Measurements from ENCODE around the gene WNT2B. TPM values are rescaled to one million over a fixed set of nuclear protein-coding genes. Genes with fewer than 3 reads are reported as not detected.

The WNT2B gene
- total and polyA plus RNA-seq, 10 of the 15 experiments (the other 5 are each of a cell fraction or from before 2014, with no cell fraction given): 0.02 to 1.1 (median 0.14) TPM

DNA sequence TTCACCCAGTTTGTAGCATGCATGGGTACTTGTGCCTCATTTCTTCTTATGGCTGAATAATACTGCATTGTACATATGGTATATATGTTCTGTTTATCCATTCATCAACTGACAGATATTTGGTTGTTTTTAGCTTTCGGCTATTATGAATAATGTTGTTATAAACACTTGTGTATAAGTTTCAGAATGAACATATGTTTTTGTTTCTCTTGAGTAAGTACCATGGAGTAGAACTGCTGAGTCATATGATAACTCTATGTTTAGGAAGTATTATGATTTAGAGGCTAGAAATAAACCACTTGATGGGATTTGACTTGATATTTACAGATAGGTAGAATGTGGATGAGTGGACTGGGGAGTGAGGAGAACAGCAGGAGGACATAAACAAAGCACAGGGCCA lies 48.6 kb downstream of the WNT2B start (continued):
- TF ChIP-seq ZBTB4 (CRISPR knock-in tag; IDR thresholded peaks at IDR 0.05) (no peak), IKZF1 (conservative IDR thresholded peaks at IDR 0.05) (no peak), ZSCAN29 (IDR thresholded peaks at IDR 0.05) (no peak), MYC (IDR thresholded peaks at IDR 0.05; ENCODE audit: insufficient read depth, insufficient read length, insufficient replicate concordance, low read length, severe bottlenecking) (no peak), JUNB (IDR thresholded peaks at IDR 0.05) (peak; percentile 71), KLF5 (IDR thresholded peaks at IDR 0.05; ENCODE audit: partially characterized antibody) (no peak), GATAD2B (conservative IDR thresholded peaks at IDR 0.05; ENCODE audit: low read depth) (no peak)
- TF ChIP-seq, protein P1, sequence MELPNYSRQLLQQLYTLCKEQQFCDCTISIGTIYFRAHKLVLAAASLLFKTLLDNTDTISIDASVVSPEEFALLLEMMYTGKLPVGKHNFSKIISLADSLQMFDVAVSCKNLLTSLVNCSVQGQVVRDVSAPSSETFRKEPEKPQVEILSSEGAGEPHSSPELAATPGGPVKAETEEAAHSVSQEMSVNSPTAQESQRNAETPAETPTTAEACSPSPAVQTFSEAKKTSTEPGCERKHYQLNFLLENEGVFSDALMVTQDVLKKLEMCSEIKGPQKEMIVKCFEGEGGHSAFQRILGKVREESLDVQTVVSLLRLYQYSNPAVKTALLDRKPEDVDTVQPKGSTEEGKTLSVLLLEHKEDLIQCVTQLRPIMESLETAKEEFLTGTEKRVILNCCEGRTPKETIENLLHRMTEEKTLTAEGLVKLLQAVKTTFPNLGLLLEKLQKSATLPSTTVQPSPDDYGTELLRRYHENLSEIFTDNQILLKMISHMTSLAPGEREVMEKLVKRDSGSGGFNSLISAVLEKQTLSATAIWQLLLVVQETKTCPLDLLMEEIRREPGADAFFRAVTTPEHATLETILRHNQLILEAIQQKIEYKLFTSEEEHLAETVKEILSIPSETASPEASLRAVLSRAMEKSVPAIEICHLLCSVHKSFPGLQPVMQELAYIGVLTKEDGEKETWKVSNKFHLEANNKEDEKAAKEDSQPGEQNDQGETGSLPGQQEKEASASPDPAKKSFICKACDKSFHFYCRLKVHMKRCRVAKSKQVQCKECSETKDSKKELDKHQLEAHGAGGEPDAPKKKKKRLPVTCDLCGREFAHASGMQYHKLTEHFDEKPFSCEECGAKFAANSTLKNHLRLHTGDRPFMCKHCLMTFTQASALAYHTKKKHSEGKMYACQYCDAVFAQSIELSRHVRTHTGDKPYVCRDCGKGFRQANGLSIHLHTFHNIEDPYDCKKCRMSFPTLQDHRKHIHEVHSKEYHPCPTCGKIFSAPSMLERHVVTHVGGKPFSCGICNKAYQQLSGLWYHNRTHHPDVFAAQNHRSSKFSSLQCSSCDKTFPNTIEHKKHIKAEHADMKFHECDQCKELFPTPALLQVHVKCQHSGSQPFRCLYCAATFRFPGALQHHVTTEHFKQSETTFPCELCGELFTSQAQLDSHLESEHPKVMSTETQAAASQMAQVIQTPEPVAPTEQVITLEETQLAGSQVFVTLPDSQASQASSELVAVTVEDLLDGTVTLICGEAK (IDR thresholded peaks at IDR 0.05; ENCODE audit: borderline replicate concordance): no peak
- TF ChIP-seq, protein P2, sequence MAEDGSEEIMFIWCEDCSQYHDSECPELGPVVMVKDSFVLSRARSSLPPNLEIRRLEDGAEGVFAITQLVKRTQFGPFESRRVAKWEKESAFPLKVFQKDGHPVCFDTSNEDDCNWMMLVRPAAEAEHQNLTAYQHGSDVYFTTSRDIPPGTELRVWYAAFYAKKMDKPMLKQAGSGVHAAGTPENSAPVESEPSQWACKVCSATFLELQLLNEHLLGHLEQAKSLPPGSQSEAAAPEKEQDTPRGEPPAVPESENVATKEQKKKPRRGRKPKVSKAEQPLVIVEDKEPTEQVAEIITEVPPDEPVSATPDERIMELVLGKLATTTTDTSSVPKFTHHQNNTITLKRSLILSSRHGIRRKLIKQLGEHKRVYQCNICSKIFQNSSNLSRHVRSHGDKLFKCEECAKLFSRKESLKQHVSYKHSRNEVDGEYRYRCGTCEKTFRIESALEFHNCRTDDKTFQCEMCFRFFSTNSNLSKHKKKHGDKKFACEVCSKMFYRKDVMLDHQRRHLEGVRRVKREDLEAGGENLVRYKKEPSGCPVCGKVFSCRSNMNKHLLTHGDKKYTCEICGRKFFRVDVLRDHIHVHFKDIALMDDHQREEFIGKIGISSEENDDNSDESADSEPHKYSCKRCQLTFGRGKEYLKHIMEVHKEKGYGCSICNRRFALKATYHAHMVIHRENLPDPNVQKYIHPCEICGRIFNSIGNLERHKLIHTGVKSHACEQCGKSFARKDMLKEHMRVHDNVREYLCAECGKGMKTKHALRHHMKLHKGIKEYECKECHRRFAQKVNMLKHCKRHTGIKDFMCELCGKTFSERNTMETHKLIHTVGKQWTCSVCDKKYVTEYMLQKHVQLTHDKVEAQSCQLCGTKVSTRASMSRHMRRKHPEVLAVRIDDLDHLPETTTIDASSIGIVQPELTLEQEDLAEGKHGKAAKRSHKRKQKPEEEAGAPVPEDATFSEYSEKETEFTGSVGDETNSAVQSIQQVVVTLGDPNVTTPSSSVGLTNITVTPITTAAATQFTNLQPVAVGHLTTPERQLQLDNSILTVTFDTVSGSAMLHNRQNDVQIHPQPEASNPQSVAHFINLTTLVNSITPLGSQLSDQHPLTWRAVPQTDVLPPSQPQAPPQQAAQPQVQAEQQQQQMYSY (CRISPR knock-in tag; IDR thresholded peaks at IDR 0.05): no peak
- TF ChIP-seq, protein P3, sequence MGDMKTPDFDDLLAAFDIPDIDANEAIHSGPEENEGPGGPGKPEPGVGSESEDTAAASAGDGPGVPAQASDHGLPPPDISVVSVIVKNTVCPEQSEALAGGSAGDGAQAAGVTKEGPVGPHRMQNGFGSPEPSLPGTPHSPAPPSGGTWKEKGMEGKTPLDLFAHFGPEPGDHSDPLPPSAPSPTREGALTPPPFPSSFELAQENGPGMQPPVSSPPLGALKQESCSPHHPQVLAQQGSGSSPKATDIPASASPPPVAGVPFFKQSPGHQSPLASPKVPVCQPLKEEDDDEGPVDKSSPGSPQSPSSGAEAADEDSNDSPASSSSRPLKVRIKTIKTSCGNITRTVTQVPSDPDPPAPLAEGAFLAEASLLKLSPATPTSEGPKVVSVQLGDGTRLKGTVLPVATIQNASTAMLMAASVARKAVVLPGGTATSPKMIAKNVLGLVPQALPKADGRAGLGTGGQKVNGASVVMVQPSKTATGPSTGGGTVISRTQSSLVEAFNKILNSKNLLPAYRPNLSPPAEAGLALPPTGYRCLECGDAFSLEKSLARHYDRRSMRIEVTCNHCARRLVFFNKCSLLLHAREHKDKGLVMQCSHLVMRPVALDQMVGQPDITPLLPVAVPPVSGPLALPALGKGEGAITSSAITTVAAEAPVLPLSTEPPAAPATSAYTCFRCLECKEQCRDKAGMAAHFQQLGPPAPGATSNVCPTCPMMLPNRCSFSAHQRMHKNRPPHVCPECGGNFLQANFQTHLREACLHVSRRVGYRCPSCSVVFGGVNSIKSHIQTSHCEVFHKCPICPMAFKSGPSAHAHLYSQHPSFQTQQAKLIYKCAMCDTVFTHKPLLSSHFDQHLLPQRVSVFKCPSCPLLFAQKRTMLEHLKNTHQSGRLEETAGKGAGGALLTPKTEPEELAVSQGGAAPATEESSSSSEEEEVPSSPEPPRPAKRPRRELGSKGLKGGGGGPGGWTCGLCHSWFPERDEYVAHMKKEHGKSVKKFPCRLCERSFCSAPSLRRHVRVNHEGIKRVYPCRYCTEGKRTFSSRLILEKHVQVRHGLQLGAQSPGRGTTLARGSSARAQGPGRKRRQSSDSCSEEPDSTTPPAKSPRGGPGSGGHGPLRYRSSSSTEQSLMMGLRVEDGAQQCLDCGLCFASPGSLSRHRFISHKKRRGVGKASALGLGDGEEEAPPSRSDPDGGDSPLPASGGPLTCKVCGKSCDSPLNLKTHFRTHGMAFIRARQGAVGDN (IDR thresholded peaks at IDR 0.05): no peak
